Common myeloid progenitor, CD34-positive (primary cell): ENCODE data around the gene CA4.
A peak's percentile ranks its signal among the peaks of the same experiment; 100 is the strongest.
"Not testable (repeated sequence)": the region's sequence is repeated elsewhere in the genome, so short reads cannot be mapped to it uniquely, and the experiment has no call there.

ENCODE experiments used
- CTCF ChIA-PET: fragments of 350-600 bp; sonication (Branson Sonifier 250); formaldehyde crosslinking; loops from one replicate; lab custom pipeline; 2021; ENCODE audit warnings: antibody characterized with exemption; lab: Charles Lee
- POLR2A ChIA-PET: fragments of 350-600 bp; sonication (Branson Sonifier 250); formaldehyde crosslinking; loops from one replicate; lab custom pipeline; 2021; ENCODE audit warnings: antibody characterized with exemption; lab: Charles Lee
- DNase-seq, 3 donors: peaks; one replicate each; pipeline versions ENCODE4 v3.0.0 to v3.0.0-alpha.2; 2013
- H3K27ac ChIP-seq, 2 experiments: 1 replicate in 1 of 2; 2 replicates in 1 of 2; pipeline ENCODE4 v1.7.0; 2013; ENCODE audit warnings: inconsistent platforms in 2 of 2, low read length in 2 of 2, mild to moderate bottlenecking in 2 of 2, low read depth in 1 of 2, moderate library complexity in 1 of 2; ENCODE audit not compliant: severe bottlenecking in 2 of 2, insufficient read depth in 1 of 2, poor library complexity in 1 of 2
- H3K27me3 ChIP-seq, 5 experiments: replicated peaks in 2 of 5; 1 replicate in 3 of 5; 2 replicates in 2 of 5; pipeline versions ENCODE4 v1.6.1 to v1.7.0; 2013; ENCODE audit warnings: low read length in 4 of 5, mild to moderate bottlenecking in 2 of 5, moderate library complexity in 2 of 5, inconsistent platforms in 1 of 5; ENCODE audit not compliant: insufficient read depth in 5 of 5, control insufficient read depth in 4 of 5
- H3K36me3 ChIP-seq, 4 experiments: 1 replicate in 2 of 4; 2 replicates in 2 of 4; pipeline versions ENCODE4 v1.6.1 to v1.7.0; 2013; ENCODE audit warnings: low read length in 3 of 4, control low read depth in 1 of 4, mild to moderate bottlenecking in 1 of 4; ENCODE audit not compliant: control insufficient read depth in 4 of 4, insufficient read depth in 4 of 4
- H3K4me1 ChIP-seq, 4 experiments: 1 replicate in 3 of 4; 2 replicates in 1 of 4; pipeline versions ENCODE4 v1.6.1 to v1.7.1; 2013; ENCODE audit warnings: low read length in 3 of 4, mild to moderate bottlenecking in 3 of 4, control low read depth in 1 of 4, inconsistent platforms in 1 of 4, moderate library complexity in 1 of 4; ENCODE audit not compliant: control insufficient read depth in 4 of 4, insufficient read depth in 4 of 4; ENCODE audit errors: control extremely low read depth in 1 of 4
- H3K4me3 ChIP-seq, 7 experiments: 1 replicate in 4 of 7; 2 replicates in 3 of 7; pipeline versions ENCODE4 v1.5.1 to v1.7.0; 2013; ENCODE audit warnings: mild to moderate bottlenecking in 7 of 7, low read length in 6 of 7, moderate library complexity in 6 of 7, inconsistent platforms in 2 of 7, low read depth in 2 of 7, control low read depth in 1 of 7; ENCODE audit not compliant: insufficient read depth in 4 of 7, control insufficient read depth in 1 of 7; ENCODE audit errors: extremely low read depth in 1 of 7
- H3K9me3 ChIP-seq, 5 experiments: 1 replicate in 4 of 5; 2 replicates in 1 of 5; pipeline versions ENCODE4 v1.6.1 to v1.7.1; 2013; ENCODE audit warnings: low read length in 4 of 5, mild to moderate bottlenecking in 2 of 5, inconsistent platforms in 1 of 5, low read depth in 1 of 5, moderate library complexity in 1 of 5; ENCODE audit not compliant: control insufficient read depth in 4 of 5, insufficient read depth in 2 of 5; ENCODE audit errors: control extremely low read depth in 1 of 5
- WGBS: methylation state at CpG from one replicate; pipeline ENCODE4 v1.1.5; 2013; ENCODE audit not compliant: insufficient coverage; 5-methylcytosine and 5-hydroxymethylcytosine counted together

Gene CA4

DNA sequence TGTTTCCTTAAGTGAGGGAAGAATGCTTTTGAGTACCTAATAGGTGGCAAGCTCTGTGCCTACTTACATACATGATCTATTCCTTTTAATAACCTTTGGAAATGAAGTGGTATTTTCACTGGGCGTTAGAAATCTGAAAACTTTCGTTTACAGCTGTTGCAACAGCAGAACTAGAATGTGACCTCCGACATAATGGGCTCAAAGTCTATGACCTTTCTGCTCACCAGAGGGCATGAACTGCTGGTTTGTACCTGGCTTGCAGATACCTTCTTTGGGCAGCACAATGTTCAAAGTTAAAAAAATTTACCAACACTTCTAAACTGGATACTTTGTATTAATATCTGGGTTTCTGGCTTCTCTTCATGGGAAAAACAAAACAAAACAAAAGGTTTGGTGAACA is 24.3 kb downstream of the CA4 start:
- POLR2A ChIA-PET: no interaction called here
- Histone ChIP-seq H3K4me1 (peaks cover 0 to 13% (median 2%) of the 10 kb centered on the region in 4 experiments), H3K36me3 (peaks cover 0 to 13% (median 5%) of the 10 kb centered on the region in 4 experiments), H3K27ac (no peak overlapping the region), H3K27me3 (no peaks in the 10 kb centered on the region), H3K9me3 (no peaks in the 10 kb centered on the region), H3K4me3 (no peak overlapping the region)
- no peak for DNase-seq
- CTCF ChIA-PET: interaction anchor here (0.6 to 1.9 kb wide), 6 partner anchors 12 to 1804 kb away, joined by 3 to 12 read pairs (median 4); partner anchors contain the start of gene CA4
- 94% methylated on average over 3 of the region's 3 CpGs for WGBS

DNA sequence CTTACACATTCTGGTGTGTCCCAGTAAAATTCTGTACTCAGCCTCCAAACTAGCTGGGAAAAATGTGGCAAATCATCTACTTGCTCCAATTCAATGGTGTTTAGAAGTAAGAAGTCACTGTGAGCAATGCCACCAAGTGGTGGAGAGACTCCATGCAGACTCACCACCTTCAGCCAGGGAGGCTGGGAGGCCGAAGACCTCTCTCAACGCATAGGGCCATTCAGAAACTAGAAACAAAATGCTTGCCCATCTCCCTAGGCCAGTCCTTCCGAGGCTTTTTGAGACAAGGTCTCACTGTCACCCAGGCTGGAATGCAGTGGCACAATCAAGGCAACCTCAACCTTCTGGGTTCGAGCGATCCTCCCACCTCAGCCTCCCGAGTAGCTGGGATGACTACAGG is 25.0 kb downstream of the CA4 start:
- DNase-seq: peak in 2 of 3 donors; percentile 37 to 48
- POLR2A ChIA-PET, H3K27me3 ChIP-seq, H3K4me3 ChIP-seq, H3K9me3 ChIP-seq, H3K27ac ChIP-seq: not testable (repeated sequence)
- 94% methylated on average over 3 of the region's 6 CpGs for WGBS
- CTCF ChIA-PET: interaction anchor here (0.9 to 1.9 kb wide), 4 partner anchors 12 to 33 kb away, joined by 3 to 12 read pairs (median 6); partner anchors contain the start of gene CA4
- H3K4me1 ChIP-seq: peaks cover 0 to 13% (median 2%) of the 10 kb centered on the region in 4 experiments
- peaks cover 0 to 16% (median 6%) of the 10 kb centered on the region in 4 experiments for H3K36me3 ChIP-seq

DNA sequence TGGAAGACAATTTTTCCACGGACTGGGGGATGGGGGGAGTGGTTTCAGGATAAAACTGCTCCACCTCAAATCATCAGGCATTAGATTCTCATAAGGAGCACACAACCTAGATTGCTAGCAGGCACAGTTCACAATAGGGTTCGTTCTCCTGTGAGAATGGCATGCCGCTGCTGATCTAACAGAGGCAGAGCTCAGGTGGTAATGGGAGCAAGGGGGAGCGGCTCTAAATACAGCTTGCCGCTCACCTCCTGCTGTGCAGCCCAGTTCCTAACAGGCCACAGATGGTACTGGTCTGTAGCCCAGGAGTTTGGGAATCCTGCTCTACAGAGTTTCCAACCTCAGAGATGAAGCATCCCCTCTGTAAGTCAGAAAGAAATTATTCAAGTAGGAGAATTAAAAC is 27.0 kb downstream of the CA4 start:
- POLR2A ChIA-PET, H3K27me3 ChIP-seq, DNase-seq, H3K4me3 ChIP-seq, H3K9me3 ChIP-seq, H3K4me1 ChIP-seq, CTCF ChIA-PET, H3K27ac ChIP-seq: not testable (repeated sequence)
- 94% methylated on average over 3 of the region's 5 CpGs for WGBS
- peaks cover 6 to 27% (median 9%) of the 10 kb centered on the region in 4 experiments for H3K36me3 ChIP-seq

DNA sequence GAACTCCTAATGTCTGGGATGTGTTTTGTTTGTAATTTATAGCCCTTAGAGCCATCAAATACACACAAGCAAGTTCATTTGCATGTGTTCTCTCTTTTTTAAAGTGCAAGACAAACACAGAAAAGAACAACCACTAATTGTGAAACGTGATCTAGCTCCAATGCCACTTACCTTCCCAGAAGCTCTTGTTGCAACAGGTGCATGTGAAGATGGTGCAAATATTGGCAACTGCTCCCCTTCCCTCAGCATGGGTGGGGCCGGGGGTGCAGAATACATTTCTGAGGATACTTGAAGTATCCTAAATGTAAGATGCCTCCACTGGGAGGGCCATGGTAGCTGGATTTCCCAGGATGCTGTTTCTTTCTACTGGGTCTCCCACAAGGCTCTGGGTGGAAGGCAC is 28.4 kb downstream of the CA4 start:
- no CpG with 5 or more reads among the region's 2 CpGs for WGBS
- H3K4me3 ChIP-seq, CTCF ChIA-PET, H3K4me1 ChIP-seq, DNase-seq, H3K27ac ChIP-seq, H3K27me3 ChIP-seq, H3K9me3 ChIP-seq, POLR2A ChIA-PET: not testable (repeated sequence)
- H3K36me3 ChIP-seq: peaks cover 8 to 36% (median 15%) of the 10 kb centered on the region in 4 experiments

DNA sequence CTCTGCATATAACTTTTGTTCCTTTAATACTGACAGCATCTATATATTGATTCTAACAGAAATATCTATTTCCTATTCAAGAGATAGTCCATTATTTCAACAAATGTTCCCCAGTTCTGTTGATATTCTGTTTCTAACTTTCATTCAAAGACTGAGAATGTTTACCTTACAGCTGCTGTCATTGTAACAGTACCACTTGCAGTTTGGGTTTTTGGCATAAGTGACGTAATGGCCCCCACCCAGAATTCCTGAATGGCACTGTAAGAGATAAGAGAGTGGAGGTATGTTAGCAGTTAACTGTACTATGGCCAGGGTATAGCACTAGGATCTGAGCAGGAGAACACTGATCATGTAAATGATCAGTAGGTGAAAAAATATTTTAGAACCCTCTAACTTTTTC is 30.6 kb downstream of the CA4 start:
- POLR2A ChIA-PET: interaction anchor here (0.6 kb wide), 1 partner anchor 237 kb away, joined by 5 read pairs; no protein-coding TSS in a partner anchor
- H3K4me3 ChIP-seq, H3K9me3 ChIP-seq, H3K27ac ChIP-seq, CTCF ChIA-PET, H3K4me1 ChIP-seq, H3K27me3 ChIP-seq, DNase-seq: not testable (repeated sequence)
- no CpG with 5 or more reads among the region's 1 CpG for WGBS
- H3K36me3 ChIP-seq: peaks cover 15 to 49% (median 18%) of the 10 kb centered on the region in 4 experiments

DNA sequence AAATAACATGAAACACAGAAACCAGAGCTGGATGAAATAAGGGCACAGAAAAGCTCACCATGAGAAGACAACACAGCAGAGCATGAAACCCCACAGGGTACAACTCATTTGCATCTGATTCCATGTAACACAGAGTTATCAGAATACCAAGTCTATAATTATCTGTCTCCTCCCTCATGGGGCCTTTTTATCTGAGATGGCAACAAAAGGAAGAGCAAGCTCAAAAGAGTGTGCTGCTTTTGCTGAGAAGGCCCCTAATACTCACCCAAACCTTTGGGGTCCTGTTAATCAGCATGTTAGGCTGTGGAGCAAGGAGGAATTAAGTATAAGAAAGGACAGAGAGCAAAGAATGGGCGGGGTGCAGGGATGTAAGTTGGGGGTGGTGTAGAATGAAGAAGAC is 36.6 kb downstream of the CA4 start:
- H3K9me3 ChIP-seq, H3K27me3 ChIP-seq, DNase-seq, H3K4me3 ChIP-seq, H3K27ac ChIP-seq, POLR2A ChIA-PET: not testable (repeated sequence)
- WGBS: 100% methylated on average over 1 of the region's 1 CpG
- CTCF ChIA-PET: interaction anchor here (1.0 to 1.1 kb wide), 2 partner anchors 20 to 44 kb away, joined by 3 to 4 read pairs; no protein-coding TSS in a partner anchor
- peaks cover 0 to 24% (median 12%) of the 10 kb centered on the region in 4 experiments for H3K4me1 ChIP-seq
- H3K36me3 ChIP-seq: peaks cover 12 to 40% (median 24%) of the 10 kb centered on the region in 4 experiments

DNA sequence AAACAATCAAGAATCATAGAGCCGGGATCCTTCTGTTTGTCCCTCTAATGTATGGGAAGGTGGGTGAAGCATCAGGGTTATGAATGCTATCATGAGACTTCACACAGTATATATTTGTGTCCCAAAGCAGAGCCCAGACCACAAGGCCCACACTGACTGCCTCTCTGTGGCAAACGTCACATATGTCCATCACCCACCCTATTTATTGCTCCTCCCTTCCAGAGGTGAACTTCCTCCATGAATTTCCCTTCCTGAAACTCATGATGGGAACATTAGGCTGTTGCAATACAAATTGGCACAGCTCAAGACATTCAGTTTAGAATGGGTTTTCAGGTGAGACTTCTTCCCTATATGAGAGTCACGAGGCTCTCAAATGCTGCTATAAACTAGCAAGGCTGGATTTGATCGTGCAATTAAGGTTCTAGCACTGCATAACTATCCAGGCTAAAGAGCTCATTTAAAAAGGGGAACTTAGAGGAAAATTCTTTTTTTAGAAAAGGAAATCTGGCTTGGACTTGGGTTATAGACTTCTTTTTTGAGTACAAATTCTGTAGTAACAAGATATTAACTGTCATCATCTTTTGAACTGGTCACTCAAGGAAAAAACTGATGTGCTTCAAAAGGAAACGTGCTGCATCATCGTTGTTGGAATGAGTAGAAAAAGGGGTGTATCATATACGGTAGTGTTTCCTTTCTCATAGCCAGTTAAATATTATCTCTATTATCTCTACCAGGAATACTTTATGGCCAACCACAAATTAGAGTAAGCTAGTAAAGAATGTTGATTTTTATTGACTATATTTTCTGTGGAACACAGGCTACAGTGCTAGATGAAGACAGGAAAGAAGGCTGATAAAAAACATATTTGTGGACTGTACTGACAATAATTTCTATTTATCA is 37.3 kb downstream of the CA4 start:
- 18% methylated on average over 2 of the region's 7 CpGs for WGBS
- POLR2A ChIA-PET, H3K9me3 ChIP-seq, H3K4me3 ChIP-seq, H3K27me3 ChIP-seq: not testable (repeated sequence)
- peak in 2 of 3 donors; percentile 58 to 63 for DNase-seq
- H3K27ac ChIP-seq: peak overlapping the region in 1 of 2 experiments; percentile 43
- CTCF ChIA-PET: interaction anchor here (1.3 kb wide), 1 partner anchor 29 kb away, joined by 3 read pairs; no protein-coding TSS in a partner anchor
- peaks cover 0 to 24% (median 12%) of the 10 kb centered on the region in 4 experiments for H3K4me1 ChIP-seq
- H3K36me3 ChIP-seq: peaks cover 9 to 41% (median 25%) of the 10 kb centered on the region in 4 experiments
